Kidney (tissue), 14 donors: ENCODE measurements around the gene TBC1D5. TPM values are rescaled to one million over a fixed set of nuclear protein-coding genes. Genes with fewer than 3 reads are reported as not detected.

Experiments
- DNase-seq, 5 donors: peaks; one replicate each; pipeline ENCODE4 v3.0.0-alpha.2; 2013 to 2020
- FAIRE-seq: peaks from 2 replicates; lab custom pipeline; 2012; peaks lifted over from hg19 to GRCh38; lab: Jason Lieb, UNC
- H3K27ac ChIP-seq, 2 donors: one replicate each; pipeline ENCODE4 v1.7.0; 2013; ENCODE audit warnings: low read depth in 2 of 2, low read length in 2 of 2, inconsistent platforms in 1 of 2
- H3K27me3 ChIP-seq: one replicate; pipeline ENCODE4 v1.7.1; 2013; ENCODE audit warnings: low read length, inconsistent platforms; ENCODE audit not compliant: control insufficient read depth, insufficient read depth
- H3K36me3 ChIP-seq, 3 donors: one replicate each; pipeline versions ENCODE4 v1.7.0 to v1.7.1; 2013; ENCODE audit warnings: low read length in 3 of 3, control low read depth in 1 of 3, inconsistent platforms in 1 of 3; ENCODE audit not compliant: insufficient read depth in 3 of 3, control insufficient read depth in 2 of 3
- H3K4me1 ChIP-seq, 3 donors: one replicate each; pipeline versions ENCODE4 v1.7.0 to v1.7.1; 2013; ENCODE audit warnings: low read length in 3 of 3, inconsistent platforms in 1 of 3, low read depth in 1 of 3; ENCODE audit not compliant: control insufficient read depth in 2 of 3, insufficient read depth in 2 of 3
- H3K4me3 ChIP-seq, 3 donors: one replicate each; pipeline versions ENCODE4 v1.7.0 to v1.8.1; 2013; ENCODE audit warnings: low read length in 3 of 3, control low read depth in 1 of 3, inconsistent platforms in 1 of 3
- H3K9ac ChIP-seq, 3 donors: one replicate each; pipeline versions ENCODE4 v1.7.0 to v1.7.1; 2013; ENCODE audit warnings: low read length in 3 of 3, control low read depth in 1 of 3, inconsistent platforms in 1 of 3
- H3K9me3 ChIP-seq, 3 donors: one replicate each; pipeline versions ENCODE4 v1.7.0 to v1.7.1; 2013; ENCODE audit warnings: low read length in 3 of 3, control low read depth in 1 of 3, inconsistent platforms in 1 of 3; ENCODE audit not compliant: control insufficient read depth in 2 of 3, insufficient read depth in 1 of 3
- intact Hi-C: fragments of 100-400 bp; cut with DNase I; formaldehyde crosslinking; loops from one replicate; pipeline ENCODE4 v1.11.1; 2022
- polyA plus RNA-seq: library from polyadenylated mRNA; stranded (reverse); fragments of 350-450 nt; fragmentation: Illumina TruSeq; extraction: RNeasy Lipid Tissue Mini Kit (QIAGEN cat#74804); gene quantifications from one replicate; pipeline ENCODE4 v1.2.3, GENCODE V29; 2014; ENCODE audit warnings: low read depth, low replicate concordance; ENCODE audit not compliant: insufficient read depth
- total RNA-seq: library from RNA; stranded (reverse); fragmentation: NEBNext Ultra II Directional; extraction: Animal tissue kit (Norgen Biotek cat#: 25700); gene quantifications from one replicate; pipeline ENCODE4 v1.2.1, GENCODE V29; 2021
- TF ChIP-seq, protein P1 (sequence below): IDR thresholded peaks from 3 replicates; pipeline ENCODE4 v1.5.1; 2012; ENCODE audit warnings: mild to moderate bottlenecking, moderate library complexity, borderline replicate concordance; ENCODE audit not compliant: insufficient read depth; ENCODE audit errors: extremely low read depth
- donor health status: control.
- donor health status: control.
- donor health status: control.
- donor health status: control.
- donor health status: control.
- donor health status: DM: yes; HTN: yes; CAD: no.
- donor health status: Normal renal cell carcinoma (clear cell type).

The TBC1D5 gene
- total and polyA plus RNA-seq, 2 donors from 2014 or later, result 9.7 to 77.7 TPM

GRCh38 chr3:17369973-17370372, 372.5 kb downstream of the TBC1D5 start:
- Histone ChIP-seq H3K27ac (no peak overlapping the region), H3K9ac (no peak overlapping the region), H3K9me3 (no peaks in the 10 kb centered on the region), H3K36me3 (peaks cover 0 to 4% (median 0%) of the 10 kb centered on the region in 3 donors), H3K4me3 (no peak overlapping the region), H3K4me1 (no peaks in the 10 kb centered on the region), H3K27me3 (no peaks in the 10 kb centered on the region)
- TF ChIP-seq, protein P1, sequence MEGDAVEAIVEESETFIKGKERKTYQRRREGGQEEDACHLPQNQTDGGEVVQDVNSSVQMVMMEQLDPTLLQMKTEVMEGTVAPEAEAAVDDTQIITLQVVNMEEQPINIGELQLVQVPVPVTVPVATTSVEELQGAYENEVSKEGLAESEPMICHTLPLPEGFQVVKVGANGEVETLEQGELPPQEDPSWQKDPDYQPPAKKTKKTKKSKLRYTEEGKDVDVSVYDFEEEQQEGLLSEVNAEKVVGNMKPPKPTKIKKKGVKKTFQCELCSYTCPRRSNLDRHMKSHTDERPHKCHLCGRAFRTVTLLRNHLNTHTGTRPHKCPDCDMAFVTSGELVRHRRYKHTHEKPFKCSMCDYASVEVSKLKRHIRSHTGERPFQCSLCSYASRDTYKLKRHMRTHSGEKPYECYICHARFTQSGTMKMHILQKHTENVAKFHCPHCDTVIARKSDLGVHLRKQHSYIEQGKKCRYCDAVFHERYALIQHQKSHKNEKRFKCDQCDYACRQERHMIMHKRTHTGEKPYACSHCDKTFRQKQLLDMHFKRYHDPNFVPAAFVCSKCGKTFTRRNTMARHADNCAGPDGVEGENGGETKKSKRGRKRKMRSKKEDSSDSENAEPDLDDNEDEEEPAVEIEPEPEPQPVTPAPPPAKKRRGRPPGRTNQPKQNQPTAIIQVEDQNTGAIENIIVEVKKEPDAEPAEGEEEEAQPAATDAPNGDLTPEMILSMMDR, result no peak
- FAIRE-seq (no peak), DNase-seq (no peak)
- intact Hi-C loops, result no loop called here

DNA sequence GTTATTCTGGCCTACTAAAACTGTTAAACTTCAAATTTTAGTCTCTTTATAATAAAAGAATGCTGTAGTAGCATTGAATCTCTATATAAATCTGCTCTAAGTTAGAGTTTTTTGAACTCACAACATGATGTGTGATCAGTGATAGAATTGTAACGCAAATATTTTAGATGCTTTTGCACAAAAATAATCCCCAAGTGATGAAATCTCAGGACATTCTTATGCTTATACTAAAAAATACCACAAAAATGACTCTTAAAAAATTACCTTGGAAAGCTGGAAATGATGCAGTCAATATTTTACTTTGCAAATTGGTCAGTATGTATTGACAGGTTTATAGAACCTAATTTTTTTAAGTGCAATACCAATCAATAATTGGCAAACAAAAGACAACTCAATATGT, 375.3 kb downstream of the TBC1D5 start:
- DNase-seq, result no peak
- intact Hi-C loops, result no loop called here
- H3K4me1 ChIP-seq, result no peaks in the 10 kb centered on the region
- H3K9me3 ChIP-seq, result no peaks in the 10 kb centered on the region
- H3K36me3 ChIP-seq, result peaks cover 0 to 4% (median 0%) of the 10 kb centered on the region in 3 donors
- H3K9ac ChIP-seq, result no peak overlapping the region
- no peak for FAIRE-seq
- TF ChIP-seq, protein P1, result no peak
- H3K27me3 ChIP-seq, result no peaks in the 10 kb centered on the region
- no peak overlapping the region for H3K4me3 ChIP-seq
- H3K27ac ChIP-seq, result no peak overlapping the region

GRCh38 chr3:17360991-17361390, 381.4 kb downstream of the TBC1D5 start:
- H3K9ac ChIP-seq, result no peak overlapping the region
- TF ChIP-seq, protein P1, result no peak
- H3K36me3 ChIP-seq, result no peaks in the 10 kb centered on the region
- no peaks in the 10 kb centered on the region for H3K4me1 ChIP-seq
- DNase-seq (no peak), FAIRE-seq (no peak)
- H3K27ac ChIP-seq, result no peak overlapping the region
- no peaks in the 10 kb centered on the region for H3K9me3 ChIP-seq
- H3K27me3 ChIP-seq, result no peaks in the 10 kb centered on the region
- intact Hi-C loops, result no loop called here
- no peak overlapping the region for H3K4me3 ChIP-seq

DNA sequence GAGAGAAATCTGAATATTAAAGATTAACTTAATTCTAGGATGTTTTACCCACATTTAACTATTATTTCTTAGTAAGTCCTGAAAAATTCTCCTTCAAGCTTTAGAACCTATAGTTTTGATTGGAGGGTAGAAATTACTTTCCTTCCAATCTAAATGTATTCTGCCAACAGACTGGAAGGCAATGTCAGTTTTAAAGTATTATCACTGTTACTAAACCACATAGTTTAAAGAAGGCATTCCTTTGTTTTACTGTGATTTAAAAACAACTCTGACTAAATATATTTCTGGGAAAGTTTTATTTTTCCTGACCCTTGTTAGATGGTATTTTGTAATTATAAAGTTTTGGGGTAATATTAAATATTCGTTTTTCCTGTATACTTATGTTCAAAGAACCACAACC, 382.5 kb downstream of the TBC1D5 start:
- DNase-seq, result no peak
- H3K4me3 ChIP-seq, result no peak overlapping the region
- TF ChIP-seq, protein P1, result no peak
- H3K27me3 ChIP-seq, result no peaks in the 10 kb centered on the region
- no peaks in the 10 kb centered on the region for H3K36me3 ChIP-seq
- H3K4me1 ChIP-seq, result no peaks in the 10 kb centered on the region
- H3K27ac ChIP-seq, result no peak overlapping the region
- H3K9me3 ChIP-seq, result no peaks in the 10 kb centered on the region
- no peak for FAIRE-seq
- intact Hi-C loops, result no loop called here
- no peak overlapping the region for H3K9ac ChIP-seq
